Omental fat pad (tissue), 4 donors: ENCODE measurements around the gene MESD. TPM values are rescaled to one million over a fixed set of nuclear protein-coding genes. Genes with fewer than 3 reads are reported as not detected.

Source experiments
- ATAC-seq: fragments of 150-250 bp; one replicate; pipeline ENCODE4 v1.9.1; 2016; ENCODE audit warnings: mild to moderate bottlenecking, moderate library complexity; ENCODE audit not compliant: low FRiP score
- DNase-seq: peaks from one replicate; pipeline ENCODE4 v3.0.0-alpha.2; 2019; ENCODE audit warnings: low spot score
- CTCF ChIP-seq, 3 donors: fragments of 450-650 bp; IDR thresholded peaks; one replicate each; pipeline ENCODE4 v1.5.1; 2016 to 2017; ENCODE audit warnings: antibody characterized with exemption in 3 of 3, mild to moderate bottlenecking in 3 of 3, moderate library complexity in 2 of 3
- small RNA-seq: library from RNA; depleted of rRNA; stranded (forward); fragments of <200 nt; gene quantifications from one replicate; pipeline ENCODE3, GENCODE V24; 2016
- total RNA-seq, 4 donors: library from RNA; depleted of rRNA; stranded (reverse); fragments of >200 nt; gene quantifications; one replicate each; pipeline ENCODE4 v1.1.0, GENCODE V29; 2016

The MESD gene
- total RNA-seq, 4 donors from 2014 or later: 19.5 to 26.1 (median 22.6) TPM

- DNase-seq (no peak), ATAC-seq (no peak)
- TF ChIP-seq CTCF (IDR thresholded peaks at IDR 0.05): no peak
Measured at GRCh38 chr15:80911821-80912220, 77.8 kb downstream of the MESD start.

- DNase-seq (no peak), ATAC-seq (no peak)
- no peak for TF ChIP-seq CTCF (IDR thresholded peaks at IDR 0.05)
Measured at GRCh38 chr15:80906159-80906766, 83.4 kb downstream of the MESD start.

- TF ChIP-seq CTCF (IDR thresholded peaks at IDR 0.05): no peak
- ATAC-seq: no peak
- DNase-seq: no peak
Measured at GRCh38 chr15:80904998-80905397, 84.6 kb downstream of the MESD start.

- ATAC-seq: no peak
- DNase-seq: no peak
- no peak for TF ChIP-seq CTCF (IDR thresholded peaks at IDR 0.05)
Measured at GRCh38 chr15:80902298-80902801, 87.3 kb downstream of the MESD start.

GRCh38 chr15:80898040-80898439 is 91.6 kb downstream of the MESD start:
- TF ChIP-seq CTCF (IDR thresholded peaks at IDR 0.05): no peak
- no peak for DNase-seq
- no peak for ATAC-seq

Small RNAs within 50 kb of the gene (small RNA-seq; reads per million reads assigned to genes)
- gene MIR4514: not detected

Other genes with a start within 250 kb of the MESD start
- gene CEMIP, start 210.4 kb downstream of the MESD start, total RNA-seq: 1 to 10 TPM in 2 of 4 donors, under 1 TPM in 1, not detected in 1; 0.19 to 9.5 (median 1.2) TPM
- gene TLNRD1, start 11.1 kb upstream of the MESD start, total RNA-seq: 10 to 100 TPM; 39.0 to 59.4 (median 41.8) TPM
- 1 to 10 TPM in 1 of 4 donors, under 1 TPM in 1, not detected in 2; 0.48 to 1.1 TPM for gene CFAP161, start 144.5 kb upstream of the MESD start, total RNA-seq
- gene IL16, start 207.1 kb upstream of the MESD start, total RNA-seq: 10 to 100 TPM; 22.7 to 45.8 (median 34.4) TPM